K562 (cell line): ENCODE data around the gene P3H1. TPM values are rescaled to one million over a fixed set of nuclear protein-coding genes. Genes with fewer than 3 reads are reported as not detected.

Experiments used
- ATAC-seq: fragments of 200-7000 bp; cut with Tn5 transposase; 3 replicates; pipeline ENCODE4 v1.9.1; 2020; ENCODE audit warnings: moderate library complexity
- BruUV-seq: library from RNA; stranded (reverse); fragments of 400-500 nt; replicated peaks from 2 replicates; lab custom pipeline; 2021; lab: Mats Ljungman, UMichigan
- CTCF ChIA-PET: fragments of 300-600 bp; formaldehyde crosslinking; extraction: SDS; loops from one replicate; lab custom pipeline; 2021; ENCODE audit warnings: low intra/inter-chr PET ratio; lab: Yijun Ruan, JAX
- POLR2A ChIA-PET: fragments of 300-600, 350-650 bp; sonication (Branson Sonifier 250); formaldehyde crosslinking; extraction: SDS; loops from one replicate; lab custom pipeline; 2021; ENCODE audit warnings: antibody characterized with exemption, inconsistent platforms; lab: Yijun Ruan, JAX
- DNase-seq, 4 experiments: peaks; one replicate each; pipeline versions ENCODE4 v3.0.0 to v3.0.0-alpha.2; 2011 to 2018; ENCODE audit warnings: low spot score in 3 of 4, mixed read lengths in 3 of 4; ENCODE audit errors: extremely low read depth in 1 of 4
- FAIRE-seq: peaks from 2 replicates; lab custom pipeline; 2011; peaks lifted over from hg19 to GRCh38; lab: Jason Lieb, UNC
- H2AFZ ChIP-seq: 2 replicates; pipeline ENCODE4 v1.6.0; 2011; ENCODE audit warnings: low read depth, low read length, control low read depth, inconsistent platforms
- H3K27ac ChIP-seq: fragments of 200-600 bp; 3 replicates; pipeline ENCODE4 v1.8.0; 2011; ENCODE audit warnings: low read depth, mild to moderate bottlenecking, control low read depth, inconsistent platforms, low read length, moderate library complexity, mixed read lengths; ENCODE audit errors: extremely low read depth
- H3K27me3 ChIP-seq, 2 experiments: fragments of 300-600 bp in 1 of 2; 2 replicates in 1 of 2; 3 replicates in 1 of 2; pipeline versions ENCODE4 v1.6.0 to v1.8.0; 2011; ENCODE audit warnings: inconsistent platforms in 2 of 2, low read length in 2 of 2, mild to moderate bottlenecking in 1 of 2, mixed read lengths in 1 of 2, moderate library complexity in 1 of 2; ENCODE audit not compliant: control insufficient read depth in 2 of 2, insufficient read depth in 2 of 2
- H3K36me3 ChIP-seq: fragments of 300-600 bp; 3 replicates; pipeline ENCODE4 v1.8.0; 2011; ENCODE audit warnings: mild to moderate bottlenecking, low read length, inconsistent platforms; ENCODE audit not compliant: control insufficient read depth, insufficient read depth
- H3K4me1 ChIP-seq, 2 experiments: fragments of 200-600 bp in 1 of 2; replicated peaks in 1 of 2; 2 replicates in 1 of 2; 3 replicates in 1 of 2; pipeline versions ENCODE4 v1.5.1 to v1.8.0; 2011; ENCODE audit warnings: inconsistent platforms in 2 of 2, low read length in 2 of 2, mild to moderate bottlenecking in 1 of 2, mixed read lengths in 1 of 2, moderate library complexity in 1 of 2; ENCODE audit not compliant: control insufficient read depth in 2 of 2, insufficient read depth in 2 of 2
- H3K4me2 ChIP-seq: 2 replicates; pipeline ENCODE4 v1.6.1; 2011; ENCODE audit warnings: low read length, control low read depth, inconsistent platforms, mixed read lengths; ENCODE audit not compliant: insufficient read depth
- H3K4me3 ChIP-seq: fragments of 200-600 bp; sonication (generic), shearing (Covaris generic); 2 replicates; pipeline ENCODE4 v1.5.1; 2016; ENCODE audit warnings: control low read depth, inconsistent platforms
- H3K79me2 ChIP-seq: fragments of 200-600 bp; 3 replicates; pipeline ENCODE4 v1.8.0; 2011; ENCODE audit warnings: low read length, inconsistent platforms; ENCODE audit not compliant: control insufficient read depth, insufficient read depth
- H3K9ac ChIP-seq, 2 experiments: 2 replicates each; pipeline versions ENCODE4 v1.6.0 to v1.6.1; 2011; ENCODE audit warnings: low read depth in 2 of 2, low read length in 2 of 2, control low read depth in 1 of 2, inconsistent platforms in 1 of 2, mild to moderate bottlenecking in 1 of 2, mixed read lengths in 1 of 2; ENCODE audit not compliant: insufficient read depth in 1 of 2
- H3K9me1 ChIP-seq: one replicate; pipeline ENCODE4 v1.6.0; 2011; ENCODE audit warnings: inconsistent platforms, mild to moderate bottlenecking, low read length, moderate library complexity; ENCODE audit not compliant: control insufficient read depth, insufficient read depth
- H3K9me3 ChIP-seq: replicated peaks from 2 replicates; pipeline ENCODE4 v1.5.1; 2011; ENCODE audit warnings: low read depth, low read length, inconsistent platforms; ENCODE audit not compliant: control insufficient read depth, insufficient read depth
- H4K20me1 ChIP-seq: replicated peaks from 2 replicates; pipeline ENCODE4 v1.6.1; 2011; ENCODE audit warnings: low read length, inconsistent platforms, mixed read lengths; ENCODE audit not compliant: control insufficient read depth, insufficient read depth
- E2F3 ChIP-seq: fragments of 250-450 bp; sonication (Bioruptor Pico); IDR thresholded peaks from 2 replicates; pipeline ENCODE4 v1.4.0; 2020; ENCODE audit warnings: mild to moderate bottlenecking
- GATA2 ChIP-seq: sonication (generic); formaldehyde crosslinking; IDR thresholded peaks from 2 replicates; pipeline ENCODE4 v1.4.0; 2020; ENCODE audit warnings: mild to moderate bottlenecking, missing genetic modification reagents
- HMGN3 ChIP-seq: IDR thresholded peaks from 2 replicates; pipeline ENCODE4 v1.6.1; 2011; ENCODE audit warnings: borderline replicate concordance, low read depth, mild to moderate bottlenecking, mixed read lengths, low read length; ENCODE audit not compliant: insufficient read length; ENCODE audit errors: extremely low read depth
- NR2C2 ChIP-seq, 2 experiments: fragments of 200-800 bp in 1 of 2; sonication (Bioruptor generic) in 1 of 2; sonication (generic) in 1 of 2; formaldehyde crosslinking in 1 of 2; IDR thresholded peaks; 2 replicates each; pipeline versions ENCODE4 v1.6.1 to v1.8.0; 2016 to 2022; ENCODE audit warnings: mild to moderate bottlenecking in 1 of 2, missing compliant biosample characterization in 1 of 2, missing genetic modification characterization in 1 of 2, missing genetic modification reagents in 1 of 2
- NR3C1 ChIP-seq: sonication (generic); formaldehyde crosslinking; IDR thresholded peaks from 2 replicates; pipeline ENCODE4 v1.8.1; 2022; ENCODE audit warnings: missing genetic modification reagents
- U2AF2 ChIP-seq: fragments of 200-400 bp; formaldehyde crosslinking; optimal IDR thresholded peaks from 2 replicates; pipeline ENCODE3; 2017; ENCODE audit warnings: low read depth, mild to moderate bottlenecking, low read length
- WGBS: fragments of 100-300 bp; shearing (Covaris generic); methylation state at CpG from one replicate; pipeline ENCODE4 v1.1.6; 2016; ENCODE audit warnings: low coverage, mixed read lengths; ENCODE audit not compliant: insufficient coverage; ENCODE audit errors: missing lambda C conversion rate; 5-methylcytosine and 5-hydroxymethylcytosine counted together
- in situ Hi-C: fragments of 300-500 bp; cut with MboI; formaldehyde crosslinking; loops from 4 replicates; pipeline ENCODE4 v1.15.0; 2018; ENCODE audit warnings: inconsistent platforms, mixed read lengths
- intact Hi-C: fragments of 100-400 bp; cut with micrococcal nuclease; formaldehyde crosslinking; loops from 2 replicates; pipeline ENCODE4 v1.14.2; 2022
- polyA plus RNA-seq, 8 experiments: library from polyadenylated mRNA; depleted of rRNA in 4 of 8; stranded (reverse) in 5 of 8; unstranded in 3 of 8; fragments of >200 nt; fragmentation: Nextera tagmentation in 2 of 8; fragmentation: Illumina TruSeq in 1 of 8; extraction: Ambion mirVana in 2 of 8; extraction: Trizol in 1 of 8; gene quantifications; 2 replicates each; pipeline versions ENCODE4 v1.2.1 to v1.2.3, GENCODE V29; 2011 to 2014; ENCODE audit warnings: inconsistent platforms in 1 of 8, missing spikeins in 1 of 8
- total RNA-seq, 7 experiments: library from RNA; depleted of rRNA in 6 of 7; stranded (reverse); fragments of >200 nt in 6 of 7; fragmentation: Illumina TruSeq in 2 of 7; extraction: Trizol in 2 of 7; gene quantifications; 2 replicates each; pipeline versions ENCODE4 v1.2.1 to v1.2.3, GENCODE V29; 2011 to 2021; ENCODE audit warnings: low replicate concordance in 1 of 7

The P3H1 gene
- total and polyA plus RNA-seq, 9 of the 15 experiments (the other 6 are each of a cell fraction or from before 2014, with no cell fraction given) = 1.7 to 81.7 (median 45.7) TPM

DNA sequence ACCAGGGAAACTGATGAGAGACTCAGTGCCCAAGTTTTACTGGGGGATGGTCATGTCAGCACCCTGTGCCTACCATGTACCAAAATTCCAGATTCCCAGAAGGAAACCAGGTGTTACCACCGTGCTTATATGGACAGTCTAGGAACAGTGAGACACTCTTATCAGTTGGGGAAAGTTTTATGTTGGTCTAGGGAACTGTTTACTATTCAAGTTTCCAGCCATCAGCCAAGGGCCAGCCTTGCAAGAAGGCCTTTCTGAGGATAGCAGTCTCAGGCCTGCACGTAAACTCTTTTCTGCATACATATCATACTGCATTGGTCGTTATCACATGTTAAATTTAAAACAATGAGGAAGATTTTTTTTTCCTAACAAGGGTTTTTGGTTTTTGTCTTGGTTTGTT is 30.6 kb upstream of the P3H1 start:
- no peaks in the 10 kb centered on the region for H3K79me2 ChIP-seq
- POLR2A ChIA-PET = interaction anchor here (0.6 kb wide), 1 partner anchor 9 kb away, joined by 3 read pairs; no protein-coding TSS in a partner anchor
- DNase-seq = no peak
- H3K27me3 ChIP-seq = no peaks in the 10 kb centered on the region
- no peaks in the 10 kb centered on the region for H4K20me1 ChIP-seq
- H3K4me2 ChIP-seq = no peak overlapping the region
- in situ Hi-C loops = no loop called here
- intact Hi-C loops = no loop called here
- no peaks in the 10 kb centered on the region for H3K9me1 ChIP-seq
- no peaks in the 10 kb centered on the region for H3K36me3 ChIP-seq
- TF ChIP-seq GATA2 (CRISPR knock-in tag) (no peak), U2AF2 (no peak), E2F3 (no peak), HMGN3 (no peak)
- BruUV-seq = no TSS peak
- FAIRE-seq = no peak
- no peak overlapping the region for H3K9ac ChIP-seq
- ATAC-seq = 0 out of 3 replicates have a peak, but pooled peaks have one; percentile 19
- 45% methylated on average over 3 of the region's 3 CpGs for WGBS
- H3K27ac ChIP-seq = no peak overlapping the region
- no peak overlapping the region for H3K4me3 ChIP-seq
- CTCF ChIA-PET = no interaction called here
- peaks cover 0 to 12% of the 10 kb centered on the region in 2 experiments; a peak in 4 of 5 replicates for H3K4me1 ChIP-seq
- H2AFZ ChIP-seq = no peak overlapping the region
- H3K9me3 ChIP-seq = no peaks in the 10 kb centered on the region

DNA sequence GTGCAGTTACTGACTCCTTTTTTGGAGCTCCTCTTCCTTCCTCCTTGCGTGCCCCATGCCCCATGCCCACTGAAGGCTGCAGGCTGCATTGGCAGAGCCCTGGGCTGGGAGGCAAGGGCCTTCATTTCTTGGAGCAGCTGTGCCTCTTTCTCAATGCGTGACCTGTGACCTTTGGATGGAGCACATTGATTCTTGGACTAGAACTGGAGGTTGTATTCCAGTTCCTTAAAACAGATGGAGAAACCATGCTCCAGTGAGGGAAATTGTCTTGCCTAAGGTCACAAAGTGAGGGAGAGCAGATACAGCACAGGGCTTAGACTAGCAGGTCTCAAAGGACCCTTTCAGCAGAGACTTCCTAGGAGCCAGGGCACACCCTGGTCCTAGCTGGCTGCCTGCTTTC is 27.0 kb upstream of the P3H1 start:
- Histone ChIP-seq H3K79me2 (no peaks in the 10 kb centered on the region), H4K20me1 (no peaks in the 10 kb centered on the region), H3K36me3 (no peaks in the 10 kb centered on the region), H3K9me3 (no peaks in the 10 kb centered on the region), H3K4me3 (no peak overlapping the region), H3K27ac (no peak overlapping the region), H3K4me1 (peaks cover 0 to 12% of the 10 kb centered on the region in 2 experiments; a peak in 4 of 5 replicates), H3K27me3 (no peaks in the 10 kb centered on the region), H2AFZ (no peak overlapping the region), H3K9me1 (no peaks in the 10 kb centered on the region), H3K4me2 (no peak overlapping the region), H3K9ac (no peak overlapping the region; a peak in 1 of 4 replicates)
- ChIA-PET CTCF (no interaction called here), POLR2A (interaction anchor here (0.7 to 2.0 kb wide), 6 partner anchors 9 to 867 kb away, joined by 3 to 11 read pairs (median 5); partner anchors contain the start of genes C1orf50, P3H1 and TMEM269)
- FAIRE-seq (no peak), ATAC-seq (no peak), DNase-seq (no peak)
- TF ChIP-seq NR3C1 (CRISPR knock-in tag) (no peak), NR2C2 (CRISPR knock-in tag; IDR thresholded peaks at IDR 0.05) (no peak), NR2C2 (tag; IDR thresholded peaks at IDR 0.05) (peak; percentile 26; the same call in 1 of the 2 replicates)
- BruUV-seq = no TSS peak
- in situ Hi-C loops = no loop called here
- 67% methylated on average over 2 of the region's 2 CpGs for WGBS
- intact Hi-C loops = no loop called here
